H9 (cell line): ENCODE data around the gene SLC17A3. TPM values are rescaled to one million over a fixed set of nuclear protein-coding genes. Genes with fewer than 3 reads are reported as not detected.

Experiments used
- DNase-seq: peaks from one replicate; pipeline ENCODE4 v3.0.0-alpha.2; 2017
- H2AFZ ChIP-seq: one replicate; pipeline ENCODE4 v1.6.1; 2013; ENCODE audit warnings: mild to moderate bottlenecking, low read length, control low read depth, moderate library complexity
- H2AK5ac ChIP-seq: 2 replicates; pipeline ENCODE4 v1.6.1; 2013; ENCODE audit warnings: low read length, control low read depth, mixed read lengths; ENCODE audit not compliant: insufficient read length
- H2BK120ac ChIP-seq: one replicate; pipeline ENCODE4 v1.6.1; 2013; ENCODE audit warnings: low read depth, mild to moderate bottlenecking, low read length, control low read depth, inconsistent platforms; ENCODE audit not compliant: poor library complexity, severe bottlenecking
- H2BK12ac ChIP-seq: 2 replicates; pipeline ENCODE4 v1.6.1; 2013; ENCODE audit warnings: low read length, control low read depth, mixed read lengths, low read depth; ENCODE audit not compliant: insufficient read length
- H2BK15ac ChIP-seq: 2 replicates; pipeline ENCODE4 v1.6.1; 2013; ENCODE audit warnings: low read depth, low read length, control low read depth
- H2BK20ac ChIP-seq: one replicate; pipeline ENCODE4 v1.6.1; 2013; ENCODE audit warnings: low read depth, mild to moderate bottlenecking, low read length, control low read depth, inconsistent platforms; ENCODE audit not compliant: poor library complexity, severe bottlenecking
- H2BK5ac ChIP-seq: 2 replicates; pipeline ENCODE4 v1.6.1; 2013; ENCODE audit warnings: low read length, control low read depth, mixed read lengths; ENCODE audit not compliant: insufficient read length
- H3K14ac ChIP-seq: 2 replicates; pipeline ENCODE4 v1.6.1; 2013; ENCODE audit warnings: low read length, control low read depth; ENCODE audit not compliant: insufficient read depth
- H3K18ac ChIP-seq: 2 replicates; pipeline ENCODE4 v1.6.1; 2013; ENCODE audit warnings: low read depth, mild to moderate bottlenecking, mixed read lengths, low read length, control low read depth; ENCODE audit not compliant: insufficient read length
- H3K23ac ChIP-seq: 2 replicates; pipeline ENCODE4 v1.6.1; 2013; ENCODE audit warnings: low read length, control low read depth, mixed read lengths, low read depth; ENCODE audit not compliant: insufficient read length
- H3K23me2 ChIP-seq: 2 replicates; pipeline ENCODE4 v1.6.1; 2013; ENCODE audit warnings: low read depth, mild to moderate bottlenecking, mixed read lengths, low read length, control low read depth; ENCODE audit not compliant: insufficient read length, poor library complexity, severe bottlenecking
- H3K27ac ChIP-seq: 2 replicates; pipeline ENCODE4 v1.5.1; 2013; ENCODE audit warnings: low read length, control low read depth, mixed read lengths, low read depth; ENCODE audit not compliant: insufficient read length
- H3K27me3 ChIP-seq: 2 replicates; pipeline ENCODE4 v1.6.1; 2013; ENCODE audit warnings: low read length, control low read depth, inconsistent platforms; ENCODE audit not compliant: insufficient read depth
- H3K4ac ChIP-seq: 2 replicates; pipeline ENCODE4 v1.6.1; 2013; ENCODE audit warnings: low read depth, mild to moderate bottlenecking, control low read depth, inconsistent platforms, low read length, moderate library complexity
- H3K4me1 ChIP-seq: 2 replicates; pipeline ENCODE4 v1.6.1; 2013; ENCODE audit warnings: low read length, control low read depth, inconsistent platforms; ENCODE audit not compliant: insufficient read depth
- H3K4me2 ChIP-seq: 2 replicates; pipeline ENCODE4 v1.6.1; 2013; ENCODE audit warnings: low read length, control low read depth, mixed read lengths; ENCODE audit not compliant: insufficient read length, insufficient read depth
- H3K56ac ChIP-seq: 2 replicates; pipeline ENCODE4 v1.6.1; 2013; ENCODE audit warnings: low read depth, mild to moderate bottlenecking, mixed read lengths, low read length, control low read depth; ENCODE audit not compliant: insufficient read length
- H3K79me1 ChIP-seq: 2 replicates; pipeline ENCODE4 v1.6.1; 2013; ENCODE audit warnings: low read depth, mild to moderate bottlenecking, moderate library complexity, low read length, control low read depth, inconsistent platforms; ENCODE audit not compliant: insufficient read depth, poor library complexity, severe bottlenecking
- H3K79me2 ChIP-seq: 2 replicates; pipeline ENCODE4 v1.6.1; 2013; ENCODE audit warnings: low read length, control low read depth, inconsistent platforms; ENCODE audit not compliant: insufficient read depth
- H3K9ac ChIP-seq: 2 replicates; pipeline ENCODE4 v1.6.1; 2013; ENCODE audit warnings: low read length, control low read depth, mixed read lengths; ENCODE audit not compliant: insufficient read length; ENCODE audit errors: extremely low read depth
- H3K9me3 ChIP-seq: one replicate; pipeline ENCODE4 v1.6.1; 2013; ENCODE audit warnings: low read depth, low read length, inconsistent platforms; ENCODE audit not compliant: control insufficient read depth
- H3T11ph ChIP-seq: one replicate; pipeline ENCODE4 v1.6.1; 2013; ENCODE audit warnings: mild to moderate bottlenecking, low read length, control low read depth, inconsistent platforms
- H4K20me1 ChIP-seq: one replicate; pipeline ENCODE4 v1.6.1; 2013; ENCODE audit not compliant: control insufficient read depth, insufficient read length, insufficient read depth
- H4K5ac ChIP-seq: 2 replicates; pipeline ENCODE4 v1.6.1; 2013; ENCODE audit warnings: low read depth, mild to moderate bottlenecking, mixed read lengths, low read length, control low read depth; ENCODE audit not compliant: insufficient read length
- H4K8ac ChIP-seq: replicated peaks from 2 replicates; pipeline ENCODE4 v1.6.1; 2013; ENCODE audit warnings: low read length, control low read depth, mixed read lengths, low read depth; ENCODE audit not compliant: insufficient read length
- H4K91ac ChIP-seq: 2 replicates; pipeline ENCODE4 v1.6.1; 2013; ENCODE audit warnings: low read depth, mild to moderate bottlenecking, moderate library complexity, mixed read lengths, low read length, control low read depth; ENCODE audit not compliant: insufficient read length
- H3K27ac Mint-ChIP-seq, 3 experiments: 2 replicates in 2 of 3; 3 replicates in 1 of 3; pipeline ENCODE4 v1.8.0; 2020 to 2021; ENCODE audit warnings: mixed read lengths in 3 of 3, mild to moderate bottlenecking in 1 of 3, moderate library complexity in 1 of 3
- H3K27me3 Mint-ChIP-seq: 2 replicates; pipeline ENCODE4 v1.8.0; 2021; ENCODE audit warnings: low read depth, mild to moderate bottlenecking, moderate library complexity, mixed read lengths
- H3K36me3 Mint-ChIP-seq, 3 experiments: 2 replicates in 2 of 3; 3 replicates in 1 of 3; pipeline ENCODE4 v1.8.0; 2020 to 2021; ENCODE audit warnings: low read depth in 3 of 3, mixed read lengths in 3 of 3; ENCODE audit not compliant: insufficient read depth in 1 of 3
- H3K4me1 Mint-ChIP-seq, 2 experiments: 2 replicates each; pipeline ENCODE4 v1.8.0; 2020; ENCODE audit warnings: mixed read lengths in 2 of 2
- H3K4me3 Mint-ChIP-seq, 2 experiments: 2 replicates in 1 of 2; 3 replicates in 1 of 2; pipeline ENCODE4 v1.8.0; 2020 to 2021; ENCODE audit warnings: mild to moderate bottlenecking in 2 of 2, mixed read lengths in 2 of 2, moderate library complexity in 1 of 2
- H3K9me3 Mint-ChIP-seq, 2 experiments: 2 replicates in 1 of 2; 3 replicates in 1 of 2; pipeline ENCODE4 v1.8.0; 2020; ENCODE audit warnings: mild to moderate bottlenecking in 2 of 2, mixed read lengths in 2 of 2, moderate library complexity in 1 of 2
- WGBS: extraction: QIAGEN DNeasy Blood & Tissue Kit; methylation state at CpG from one replicate; pipeline ENCODE4 v1.1.7; 2013; ENCODE audit warnings: missing lambda C conversion rate, low lambda C conversion rate, mixed read lengths; ENCODE audit not compliant: insufficient read length; ENCODE audit errors: extremely low coverage; 5-methylcytosine and 5-hydroxymethylcytosine counted together
- total RNA-seq: library from RNA; stranded (reverse); gene quantifications from 2 replicates; pipeline ENCODE4 v1.2.1, GENCODE V29; 2021
- TF ChIP-seq, protein P1 (sequence below): fragments of 200-600 bp; sonication (generic); conservative IDR thresholded peaks from 3 replicates; pipeline ENCODE4 v1.8.0; 2021; ENCODE audit warnings: antibody characterized with exemption, mild to moderate bottlenecking

SLC17A3 gene
- total RNA-seq, 1 experiment from 2014 or later = not detected

DNA sequence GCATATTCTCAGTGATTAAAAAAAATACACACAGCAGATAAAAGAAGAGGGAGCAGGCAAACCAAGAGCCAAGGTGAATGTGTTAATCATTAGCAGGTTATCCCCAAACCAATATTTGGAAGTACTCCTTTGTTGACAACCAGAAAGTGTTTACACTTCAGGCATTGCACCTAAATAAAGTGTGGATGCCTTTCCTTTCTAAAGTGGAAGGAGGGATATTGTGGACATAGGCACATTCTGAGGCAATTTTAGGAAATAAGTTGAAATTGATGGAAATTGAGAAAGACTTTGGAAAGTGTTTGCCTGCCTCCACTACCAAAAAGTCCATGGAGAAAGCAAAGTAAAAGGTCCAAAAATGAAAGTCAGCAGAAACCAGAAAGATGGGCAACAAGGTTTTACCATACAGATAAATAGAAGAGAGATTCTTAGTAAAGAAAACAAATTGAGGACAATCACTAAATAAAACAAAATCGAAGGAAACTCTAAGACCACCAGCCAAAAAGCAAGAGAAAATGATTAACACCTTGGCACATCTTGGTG, 33.5 kb upstream of the SLC17A3 start:
- H3K9ac ChIP-seq = no peak overlapping the region
- H3K79me2 ChIP-seq = no peaks in the 10 kb centered on the region
- H2AK5ac ChIP-seq = no peak overlapping the region
- H4K5ac ChIP-seq = no peak overlapping the region
- no peak for DNase-seq
- Mint-ChIP-seq H3K4me1 (no peaks in the 10 kb centered on the region), H3K36me3 (no peaks in the 10 kb centered on the region), H3K27me3 (no peaks in the 10 kb centered on the region), H3K4me3 (no peak overlapping the region), H3K27ac (no peak overlapping the region), H3K9me3 (no peaks in the 10 kb centered on the region)
- H3K4ac ChIP-seq = no peak overlapping the region
- WGBS = no CpG with 5 or more reads among the region's 1 CpG
- no peak overlapping the region for H2BK12ac ChIP-seq
- H3K18ac ChIP-seq = no peak overlapping the region
- no peak overlapping the region for H3K23ac ChIP-seq
- no peaks in the 10 kb centered on the region for H3K27me3 ChIP-seq
- no peak overlapping the region for H3K27ac ChIP-seq
- H3K56ac ChIP-seq = no peak overlapping the region
- H4K20me1 ChIP-seq = no peaks in the 10 kb centered on the region
- H2BK20ac ChIP-seq = no peak overlapping the region
- no peak overlapping the region for H3T11ph ChIP-seq
- no peaks in the 10 kb centered on the region for H3K9me3 ChIP-seq
- H2BK15ac ChIP-seq = no peak overlapping the region
- no peaks in the 10 kb centered on the region for H3K4me1 ChIP-seq
- no peak overlapping the region for H2BK120ac ChIP-seq
- H3K23me2 ChIP-seq = no peaks in the 10 kb centered on the region
- no peak overlapping the region for H3K4me2 ChIP-seq
- H2BK5ac ChIP-seq = no peak overlapping the region
- H3K14ac ChIP-seq = no peak overlapping the region
- TF ChIP-seq, protein P1, sequence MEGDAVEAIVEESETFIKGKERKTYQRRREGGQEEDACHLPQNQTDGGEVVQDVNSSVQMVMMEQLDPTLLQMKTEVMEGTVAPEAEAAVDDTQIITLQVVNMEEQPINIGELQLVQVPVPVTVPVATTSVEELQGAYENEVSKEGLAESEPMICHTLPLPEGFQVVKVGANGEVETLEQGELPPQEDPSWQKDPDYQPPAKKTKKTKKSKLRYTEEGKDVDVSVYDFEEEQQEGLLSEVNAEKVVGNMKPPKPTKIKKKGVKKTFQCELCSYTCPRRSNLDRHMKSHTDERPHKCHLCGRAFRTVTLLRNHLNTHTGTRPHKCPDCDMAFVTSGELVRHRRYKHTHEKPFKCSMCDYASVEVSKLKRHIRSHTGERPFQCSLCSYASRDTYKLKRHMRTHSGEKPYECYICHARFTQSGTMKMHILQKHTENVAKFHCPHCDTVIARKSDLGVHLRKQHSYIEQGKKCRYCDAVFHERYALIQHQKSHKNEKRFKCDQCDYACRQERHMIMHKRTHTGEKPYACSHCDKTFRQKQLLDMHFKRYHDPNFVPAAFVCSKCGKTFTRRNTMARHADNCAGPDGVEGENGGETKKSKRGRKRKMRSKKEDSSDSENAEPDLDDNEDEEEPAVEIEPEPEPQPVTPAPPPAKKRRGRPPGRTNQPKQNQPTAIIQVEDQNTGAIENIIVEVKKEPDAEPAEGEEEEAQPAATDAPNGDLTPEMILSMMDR = no peak
- no peaks in the 10 kb centered on the region for H3K79me1 ChIP-seq
- H4K91ac ChIP-seq = no peak overlapping the region
- no peak overlapping the region for H2AFZ ChIP-seq
- H4K8ac ChIP-seq = no peak overlapping the region
